CD4-positive, alpha-beta T cell treated with Interleukin-4 for 1 hour (primary cell): ENCODE data around the gene LDLRAD4.

ENCODE experiments used
- DNase-seq, 2 donors: peaks; one replicate each; pipeline ENCODE4 v3.0.0-alpha.2; 2020 to 2022

Gene LDLRAD4

DNA sequence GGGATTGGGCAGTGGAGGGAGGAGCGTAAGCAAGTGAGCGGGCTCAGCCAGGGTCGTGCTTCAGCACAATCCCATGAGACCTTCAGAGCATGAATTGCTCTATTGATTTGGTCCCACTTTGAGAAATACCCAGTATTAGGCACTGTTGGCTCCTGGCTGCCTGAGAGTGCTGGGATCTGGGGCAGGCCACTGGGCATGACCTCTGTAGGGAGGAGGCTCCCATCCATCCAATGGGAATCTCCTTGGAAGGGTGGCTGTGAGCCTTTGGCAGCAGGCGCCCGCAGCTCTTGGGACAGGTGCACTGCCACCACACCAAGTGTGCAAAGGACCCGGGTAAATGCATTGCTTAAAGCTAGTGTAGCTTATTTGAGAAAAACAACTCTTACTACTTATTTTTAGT, 137.5 kb downstream of the LDLRAD4 start:
- DNase-seq = no peak

DNA sequence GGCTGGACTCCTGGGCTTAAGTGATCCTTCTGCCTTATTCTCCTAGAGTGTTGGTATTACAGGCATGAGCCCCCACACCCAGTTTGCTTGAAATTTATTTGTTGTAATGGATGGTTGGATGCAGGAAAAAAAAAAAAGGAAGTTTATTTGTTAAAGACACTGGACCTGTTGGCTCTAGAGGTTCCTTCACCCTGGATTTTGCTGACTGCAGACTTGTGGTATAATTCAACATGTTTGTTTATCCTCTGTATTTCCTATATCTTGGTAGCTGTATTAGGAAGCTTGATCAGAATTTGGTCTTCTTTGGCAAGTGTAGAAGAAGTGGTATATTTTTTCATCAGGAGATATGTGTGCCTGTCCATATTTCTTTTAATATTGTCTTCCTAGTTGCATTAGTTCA, 138.7 kb downstream of the LDLRAD4 start:
- DNase-seq = no peak

DNA sequence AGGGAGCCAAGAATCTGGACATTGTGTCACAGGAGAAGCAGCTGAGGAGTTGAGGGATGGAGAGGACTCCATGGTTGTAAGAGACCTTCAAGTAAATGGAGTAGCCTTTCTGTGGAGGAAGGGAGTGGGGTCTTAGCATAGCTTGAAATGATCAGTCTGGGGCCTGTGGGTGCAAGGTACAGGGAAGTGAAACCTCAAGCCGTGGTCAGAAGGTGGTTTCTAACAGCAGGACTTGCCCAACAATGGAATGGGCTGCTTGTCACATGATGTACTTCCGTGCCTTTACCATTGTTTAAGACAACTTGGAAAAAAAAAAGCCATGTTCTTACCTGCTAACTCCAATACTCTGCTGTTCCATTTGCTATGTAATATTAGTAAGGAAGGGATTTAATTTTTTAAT, 140.7 kb downstream of the LDLRAD4 start:
- DNase-seq = no peak

DNA sequence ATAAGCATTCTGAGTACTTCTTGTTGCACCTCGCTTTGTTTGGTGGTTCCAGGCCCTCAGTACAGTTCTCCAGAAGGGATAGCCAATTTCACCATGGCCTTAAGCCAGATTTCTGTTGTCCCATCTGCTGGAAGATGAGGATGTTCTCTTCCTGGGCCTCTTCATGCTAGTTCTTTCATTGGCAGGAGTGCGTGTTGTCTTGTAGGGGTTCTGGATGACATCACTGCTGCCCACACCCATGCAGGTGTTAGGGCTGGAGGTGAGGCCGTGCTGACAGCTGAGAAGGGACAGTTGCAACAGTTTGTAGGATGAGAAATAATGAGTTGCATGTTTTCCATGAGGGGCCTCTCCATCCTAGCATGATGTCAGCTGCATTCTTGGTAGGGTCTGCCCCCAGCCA, 142.9 kb downstream of the LDLRAD4 start:
- DNase-seq = no peak

DNA sequence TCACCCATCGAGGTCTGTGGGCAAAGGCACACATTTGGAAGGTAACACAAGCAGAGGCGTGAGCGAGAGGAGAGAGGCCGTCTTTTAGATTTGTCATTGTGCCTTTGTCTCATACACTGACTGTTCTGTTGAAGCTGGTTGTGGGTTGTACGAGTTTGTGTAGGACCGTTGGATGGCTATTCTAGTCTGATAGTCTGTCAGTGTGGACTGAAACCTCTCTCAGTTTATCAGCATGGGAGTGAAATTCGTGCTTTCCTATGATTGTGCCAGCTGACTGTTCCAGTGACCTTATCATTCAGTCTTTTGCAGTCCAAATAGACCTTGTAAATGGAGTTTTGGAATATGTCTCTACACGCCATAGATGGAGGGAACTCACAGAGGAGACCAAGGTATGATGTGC, 143.5 kb downstream of the LDLRAD4 start:
- DNase-seq = no peak

DNA sequence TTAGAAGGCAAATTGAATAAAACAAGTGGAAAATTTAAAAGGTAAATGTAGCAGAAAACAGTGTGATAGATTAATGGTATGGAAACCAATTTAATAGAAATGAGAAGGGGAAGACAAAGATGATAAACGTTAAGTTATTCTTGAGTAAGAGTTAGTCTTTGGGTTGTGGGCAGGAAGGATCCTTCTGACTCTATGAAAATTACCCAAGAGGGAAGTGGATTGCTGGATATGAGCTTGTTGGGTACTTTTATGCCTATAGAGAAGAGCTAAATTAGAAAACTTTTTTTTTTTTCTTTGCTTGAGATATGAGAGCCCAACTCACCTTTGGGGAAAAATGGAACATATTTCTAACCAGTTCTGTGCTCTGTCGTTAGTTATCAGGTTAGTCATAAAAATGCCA, 144.0 kb downstream of the LDLRAD4 start:
- DNase-seq = no peak

DNA sequence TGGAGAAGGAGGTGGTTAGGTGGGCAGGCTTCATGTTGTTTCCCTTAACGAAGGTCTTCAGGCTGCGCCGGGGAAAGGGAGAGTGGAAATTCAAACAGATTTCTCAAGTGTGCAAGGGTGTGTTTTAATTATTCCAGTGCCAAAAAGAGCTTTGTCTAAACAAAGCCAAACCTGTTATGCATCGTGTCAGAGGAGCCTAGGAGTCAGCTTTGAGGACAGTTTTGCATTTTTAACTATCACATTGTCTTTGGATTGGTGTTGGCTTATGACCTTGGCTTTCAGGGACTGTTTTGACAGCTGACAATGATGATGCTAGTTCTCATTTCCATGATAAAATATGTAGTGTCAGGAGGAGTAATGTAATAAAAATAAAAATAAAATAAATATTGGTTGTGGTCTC, 144.8 kb downstream of the LDLRAD4 start:
- DNase-seq = no peak

DNA sequence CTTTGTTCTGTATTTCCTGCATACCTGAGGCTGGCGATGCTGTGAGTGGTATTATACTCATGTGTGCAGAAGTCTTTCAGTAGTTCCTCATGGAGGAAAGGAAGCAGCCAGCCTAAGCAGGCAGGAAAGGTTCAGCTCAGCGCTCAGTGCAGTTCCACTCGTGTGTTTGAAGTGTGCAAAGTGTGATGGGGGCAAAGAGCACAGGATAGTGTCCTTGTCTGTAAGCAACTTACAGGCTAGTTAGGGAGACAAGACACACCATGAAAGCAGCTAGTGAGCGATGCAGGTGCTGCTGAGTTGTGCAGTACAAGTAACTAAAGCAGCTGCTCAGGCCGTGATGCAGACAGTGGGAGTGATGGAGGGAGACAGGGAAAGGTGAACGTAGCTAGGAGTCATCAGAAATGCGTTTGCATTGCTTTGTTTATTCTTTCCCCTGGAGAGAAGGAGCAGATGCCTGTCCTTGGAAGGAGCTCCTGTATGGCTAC, 146.2 kb downstream of the LDLRAD4 start:
- DNase-seq = no peak

DNA sequence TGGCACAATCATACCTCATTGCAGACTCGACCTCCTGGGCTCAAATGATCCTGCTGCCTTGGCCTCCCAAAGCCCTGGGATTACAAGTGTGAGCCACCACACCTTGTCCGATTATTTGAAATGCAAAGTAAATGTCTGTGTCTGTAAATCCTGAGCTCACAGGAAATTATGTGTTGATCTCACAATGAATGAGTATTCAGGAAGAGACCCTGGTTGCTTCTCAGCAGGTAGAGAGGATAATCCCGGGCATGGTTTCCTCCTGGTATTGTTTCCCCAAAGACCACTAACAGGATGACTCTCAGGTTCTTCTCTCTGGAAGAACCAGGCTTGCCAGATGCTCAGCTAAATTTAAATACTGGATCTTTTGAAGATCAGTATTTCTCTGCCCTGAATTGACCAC, 147.6 kb downstream of the LDLRAD4 start:
- no peak for DNase-seq

DNA sequence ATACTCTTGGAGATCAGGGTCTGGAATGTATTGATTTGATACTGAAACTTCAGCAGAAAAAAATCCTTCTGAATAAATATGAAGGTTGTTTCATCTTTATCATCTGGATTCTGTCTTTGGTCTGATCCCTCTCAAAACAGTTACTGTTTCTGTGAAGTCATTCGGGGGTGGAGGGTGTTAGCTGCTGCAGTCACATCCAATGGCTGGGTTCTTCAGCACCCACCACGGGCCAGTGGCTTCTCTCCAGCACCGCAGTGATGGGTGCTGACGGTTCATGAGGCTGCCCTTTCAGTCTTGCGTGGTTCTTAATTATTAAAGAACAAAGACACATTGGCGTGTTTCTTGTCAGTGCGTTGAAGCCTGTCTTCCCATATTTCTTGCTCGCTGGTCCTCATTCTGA, 148.0 kb downstream of the LDLRAD4 start:
- no peak for DNase-seq

DNA sequence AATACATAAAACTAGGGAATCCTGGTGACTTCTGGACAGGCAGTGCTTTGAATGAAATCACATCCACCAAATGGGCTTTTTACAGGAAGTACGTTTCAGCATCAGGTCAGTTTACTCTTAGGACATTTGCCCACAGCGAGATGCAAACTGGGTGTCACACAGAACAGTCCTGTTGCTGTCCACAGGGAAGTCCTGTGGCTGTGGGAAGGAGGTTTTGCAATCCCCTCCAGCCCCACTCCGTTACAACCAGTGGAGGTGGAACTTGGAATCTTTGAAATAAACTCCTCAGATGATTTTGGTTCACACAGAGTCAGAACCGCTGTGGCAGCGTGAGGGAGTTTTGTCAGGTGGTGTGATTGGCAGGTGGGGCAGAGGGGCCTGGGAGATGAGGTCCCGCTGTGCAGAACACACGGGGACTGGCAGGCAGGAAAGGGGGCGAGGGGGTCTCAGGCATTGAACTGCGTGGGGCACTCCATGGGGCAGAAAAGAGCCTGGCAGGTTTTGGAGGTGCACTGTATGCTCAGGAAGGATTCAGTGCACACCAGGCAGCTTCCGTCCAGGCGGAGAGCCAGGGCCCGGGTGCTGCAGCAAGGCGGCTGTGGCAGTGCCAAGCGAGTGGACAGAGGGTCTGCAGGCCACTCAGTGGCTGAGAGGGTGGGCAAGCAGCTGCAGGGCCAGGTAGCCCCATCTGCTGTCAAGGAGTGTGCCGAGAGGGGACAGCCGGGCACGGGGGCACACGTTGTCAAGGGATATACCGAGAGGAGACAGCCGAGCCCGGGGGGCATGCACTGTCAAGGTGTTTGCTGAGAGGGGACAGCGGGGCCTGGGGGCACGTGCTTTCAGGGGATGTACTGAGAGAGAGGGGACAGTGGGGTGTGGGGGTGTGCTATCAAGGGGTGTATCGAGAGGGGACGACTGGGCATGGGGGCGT, 148.7 kb downstream of the LDLRAD4 start:
- no peak for DNase-seq

DNA sequence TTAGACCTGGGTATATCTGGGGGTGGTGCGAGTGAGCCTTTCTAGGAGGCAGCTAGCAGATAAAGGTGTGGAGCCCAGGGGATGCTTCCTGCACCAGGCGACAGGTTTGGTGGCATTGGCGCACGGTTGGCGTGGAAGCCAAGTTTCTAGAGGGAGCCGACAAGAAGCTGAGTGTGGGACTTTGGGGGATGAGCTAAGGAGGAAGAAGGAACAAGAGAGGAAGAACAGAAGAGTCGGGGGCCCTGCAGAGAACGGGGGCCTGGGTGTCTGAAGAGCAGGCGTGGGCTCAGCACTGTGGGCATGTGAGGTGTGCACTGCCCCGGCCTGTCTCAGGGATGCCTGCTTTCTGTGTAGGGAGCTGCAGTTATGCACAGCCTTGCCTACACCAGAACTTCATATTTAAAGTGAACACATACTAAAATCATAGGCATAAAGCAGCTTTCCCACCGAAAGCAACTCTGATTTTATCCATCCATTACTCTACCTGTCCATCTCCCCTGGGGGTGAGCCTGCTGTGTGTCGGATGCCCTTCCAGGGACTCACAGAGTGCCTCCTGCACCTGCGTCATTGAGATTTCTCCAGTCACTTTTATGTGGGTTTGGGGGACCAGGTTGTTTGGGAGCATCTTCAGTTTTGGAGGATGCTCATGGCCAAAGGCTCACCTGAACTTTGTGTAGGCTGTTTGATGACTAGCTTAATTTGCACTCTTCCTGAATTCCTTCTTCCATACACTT, 149.7 kb downstream of the LDLRAD4 start:
- DNase-seq = no peak

DNA sequence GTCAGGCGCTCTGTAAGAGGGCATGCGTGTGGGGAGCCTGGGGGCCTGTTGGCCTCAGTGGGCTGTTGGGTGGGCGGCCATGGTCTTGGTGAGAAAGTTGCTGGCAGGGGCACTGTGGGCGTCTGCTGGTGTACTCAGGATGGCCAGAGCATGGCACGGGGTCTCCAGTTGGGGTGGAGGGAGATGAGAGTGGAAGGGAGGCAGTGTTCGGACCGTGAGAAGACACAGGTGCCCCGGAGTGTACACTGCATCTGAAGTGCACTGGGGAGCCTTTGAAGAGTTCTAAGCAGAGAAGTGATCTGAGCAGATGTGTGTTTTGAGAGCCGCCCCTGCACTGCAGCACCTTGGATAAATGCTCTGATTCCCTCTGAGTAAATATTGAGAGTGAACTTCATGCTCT, 150.8 kb downstream of the LDLRAD4 start:
- DNase-seq = no peak

DNA sequence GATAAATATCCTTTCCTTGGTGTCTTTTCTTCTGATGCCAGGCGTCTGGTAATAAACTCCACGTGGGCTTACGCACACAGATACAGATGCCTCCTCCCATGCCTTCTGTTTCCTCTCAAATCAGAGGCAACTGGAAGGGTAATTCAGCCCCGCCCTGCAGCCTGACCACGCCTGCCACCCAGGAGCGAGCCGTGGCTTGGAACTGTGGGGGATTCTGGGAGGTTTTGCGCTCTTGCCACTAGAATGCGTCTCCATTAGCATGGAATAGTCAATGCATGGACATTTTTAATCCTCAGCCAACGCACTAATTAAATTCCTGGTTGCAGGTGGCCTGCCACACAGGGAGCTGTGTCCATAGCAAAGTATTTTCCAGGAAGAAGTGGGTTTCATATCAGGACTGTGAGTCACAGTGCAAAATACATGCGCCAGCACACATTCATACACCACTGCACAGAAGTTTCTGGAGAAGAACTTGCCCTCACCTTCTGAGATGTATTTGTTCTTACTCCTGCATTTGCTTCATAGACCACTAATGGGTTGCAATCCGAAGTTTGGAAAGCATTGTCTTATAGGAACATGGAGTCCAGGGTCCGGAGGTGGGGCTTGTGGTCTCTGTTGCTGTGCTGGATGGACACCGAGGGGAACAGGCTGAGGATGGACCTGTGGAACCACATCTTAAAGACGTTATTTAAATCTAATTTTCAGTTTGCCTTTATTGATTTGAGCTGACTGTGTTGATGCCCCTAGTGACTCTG, 151.4 kb downstream of the LDLRAD4 start:
- no peak for DNase-seq

DNA sequence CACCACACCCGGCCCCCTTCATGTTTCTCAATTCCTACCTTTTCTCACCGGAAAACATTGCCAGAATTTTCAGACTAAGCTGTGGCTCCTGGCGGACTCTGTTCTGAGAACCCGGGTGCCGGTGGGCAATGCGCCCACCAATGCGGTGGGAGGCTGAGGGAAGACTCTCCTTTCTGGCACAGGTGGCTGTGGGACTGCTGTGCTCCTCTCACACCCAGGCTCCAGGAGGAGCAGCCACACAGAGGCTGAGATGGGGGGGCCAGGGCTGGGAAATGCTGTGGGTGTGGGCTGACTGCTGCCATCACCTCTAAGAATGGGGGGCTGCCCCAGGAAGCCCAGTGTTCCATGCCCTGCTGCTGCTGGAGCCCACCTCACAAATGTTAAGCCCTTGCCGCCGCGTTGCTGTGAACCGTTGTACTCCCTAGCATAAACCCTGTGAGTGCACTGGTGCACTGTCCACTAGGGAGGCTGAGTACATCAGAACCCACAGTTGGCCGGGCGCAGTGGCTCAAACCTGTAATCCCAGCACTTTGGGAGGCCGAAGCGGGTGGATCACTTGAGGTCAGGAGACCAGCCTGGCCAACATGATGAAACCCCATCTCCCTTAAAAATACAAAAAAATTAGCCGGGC, 152.6 kb downstream of the LDLRAD4 start:
- DNase-seq = no peak

DNA sequence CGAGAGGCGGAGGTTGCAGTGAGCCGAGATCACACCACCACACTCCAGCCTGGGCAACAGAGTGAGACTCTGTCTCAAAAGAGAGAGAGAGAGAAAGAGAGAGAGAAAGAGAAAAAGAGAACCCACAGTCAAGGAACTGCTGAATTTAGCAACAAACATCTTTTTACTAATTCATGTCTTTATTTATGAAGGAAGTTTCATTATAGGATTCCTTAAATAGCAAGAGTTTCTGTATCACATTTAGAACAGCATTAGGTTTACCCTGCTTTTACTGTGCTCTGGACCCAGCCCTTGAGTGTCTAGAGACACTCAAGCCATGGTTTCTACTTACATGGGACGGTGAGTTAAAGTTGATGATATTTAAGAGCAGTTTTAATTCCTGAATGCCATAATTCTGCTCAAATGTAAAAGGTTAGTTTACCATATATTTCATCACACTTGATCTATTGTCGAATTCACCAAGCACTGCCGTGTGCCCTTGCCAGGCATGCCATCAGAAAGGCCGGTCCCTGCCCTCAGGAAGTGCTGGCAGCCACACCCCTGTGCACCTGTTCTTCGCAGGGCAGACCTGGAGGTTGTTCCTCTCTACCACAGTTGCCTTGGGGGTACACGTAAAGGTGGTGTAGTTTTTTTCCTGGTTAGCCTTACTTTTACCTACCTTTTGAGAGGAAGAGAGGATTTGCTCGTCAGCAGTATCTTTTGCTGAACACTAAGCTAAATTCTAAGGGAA, 153.3 kb downstream of the LDLRAD4 start:
- DNase-seq = peak in 1 of 2 donors; percentile 36

DNA sequence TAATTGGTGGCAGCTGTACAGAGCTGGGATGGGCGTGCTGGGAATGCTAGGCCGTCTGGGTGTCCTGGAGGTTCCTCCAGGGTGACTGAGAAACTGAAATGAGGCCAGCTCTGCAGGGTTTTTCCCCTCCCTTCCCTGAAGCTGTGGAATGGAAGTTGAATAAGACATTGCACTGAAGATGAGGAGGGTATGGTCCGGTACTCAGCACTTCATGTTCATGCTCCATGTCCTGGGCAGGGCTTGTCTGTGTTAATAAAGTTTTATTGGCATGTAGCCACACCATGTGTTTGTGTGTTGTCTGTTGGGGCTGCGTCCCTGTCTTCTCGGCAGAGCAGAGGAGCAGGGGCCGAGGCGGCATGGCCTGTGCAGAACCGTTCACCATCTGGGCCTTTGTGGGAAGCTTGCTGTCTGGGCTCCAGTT, 154.0 kb downstream of the LDLRAD4 start:
- no peak for DNase-seq

DNA sequence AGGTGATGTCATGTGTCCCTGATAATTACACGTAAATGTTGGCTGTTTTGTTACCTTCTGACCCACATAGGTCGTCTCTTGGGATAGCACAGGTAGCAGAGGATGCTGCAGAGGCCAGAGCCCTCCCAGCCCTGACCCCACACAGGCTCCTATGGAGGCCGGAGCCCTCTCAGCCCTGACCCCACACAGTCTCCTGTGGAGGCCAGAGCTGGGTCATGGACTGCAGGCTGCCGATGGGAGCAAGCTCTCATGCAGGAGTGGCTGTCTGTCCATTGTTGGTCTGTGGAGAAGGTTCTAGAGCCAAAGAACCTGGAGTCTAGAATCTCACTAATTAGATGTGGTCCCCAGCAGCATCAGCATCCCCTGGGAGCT, 155.5 kb downstream of the LDLRAD4 start:
- DNase-seq = no peak

DNA sequence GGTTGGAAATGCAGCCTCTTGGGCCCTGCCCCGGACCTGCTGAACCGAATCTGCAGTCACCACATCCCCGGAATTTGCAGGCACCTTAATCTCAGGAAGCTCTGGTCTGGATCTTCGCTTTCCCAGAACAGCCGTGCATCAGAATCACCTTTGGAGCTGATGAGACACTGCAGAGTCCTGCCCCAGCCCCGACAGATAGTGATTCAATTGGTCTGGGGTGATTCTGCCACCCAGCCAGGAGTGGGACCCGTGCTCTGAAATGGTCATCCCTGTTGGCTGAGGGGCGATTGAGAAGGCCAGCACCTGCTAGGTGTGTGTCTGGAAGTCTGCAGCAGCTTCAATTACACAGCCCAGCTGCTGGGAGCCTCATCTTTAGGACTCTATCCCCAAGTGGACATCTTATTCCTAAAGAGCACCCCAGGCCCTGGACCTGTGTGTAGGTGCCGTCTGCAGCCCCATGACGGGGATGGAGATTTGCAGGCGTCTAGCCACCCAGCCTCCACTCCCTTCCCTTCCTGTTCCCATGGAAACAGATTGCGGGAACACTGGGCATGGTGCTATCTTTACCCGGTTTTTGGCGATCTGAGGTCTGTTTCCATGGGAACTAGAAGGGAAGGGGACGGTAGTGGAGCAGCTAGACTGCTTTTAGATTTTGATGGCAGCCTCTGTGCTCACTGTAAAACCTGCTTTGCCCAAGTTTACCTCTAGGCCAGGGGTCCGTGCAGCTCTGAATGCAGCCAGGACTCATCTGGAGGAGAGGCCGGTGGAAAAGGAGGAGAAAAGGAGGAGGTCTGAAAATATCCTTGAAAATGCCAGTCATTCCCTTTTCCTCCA, 156.1 kb downstream of the LDLRAD4 start:
- no peak for DNase-seq

DNA sequence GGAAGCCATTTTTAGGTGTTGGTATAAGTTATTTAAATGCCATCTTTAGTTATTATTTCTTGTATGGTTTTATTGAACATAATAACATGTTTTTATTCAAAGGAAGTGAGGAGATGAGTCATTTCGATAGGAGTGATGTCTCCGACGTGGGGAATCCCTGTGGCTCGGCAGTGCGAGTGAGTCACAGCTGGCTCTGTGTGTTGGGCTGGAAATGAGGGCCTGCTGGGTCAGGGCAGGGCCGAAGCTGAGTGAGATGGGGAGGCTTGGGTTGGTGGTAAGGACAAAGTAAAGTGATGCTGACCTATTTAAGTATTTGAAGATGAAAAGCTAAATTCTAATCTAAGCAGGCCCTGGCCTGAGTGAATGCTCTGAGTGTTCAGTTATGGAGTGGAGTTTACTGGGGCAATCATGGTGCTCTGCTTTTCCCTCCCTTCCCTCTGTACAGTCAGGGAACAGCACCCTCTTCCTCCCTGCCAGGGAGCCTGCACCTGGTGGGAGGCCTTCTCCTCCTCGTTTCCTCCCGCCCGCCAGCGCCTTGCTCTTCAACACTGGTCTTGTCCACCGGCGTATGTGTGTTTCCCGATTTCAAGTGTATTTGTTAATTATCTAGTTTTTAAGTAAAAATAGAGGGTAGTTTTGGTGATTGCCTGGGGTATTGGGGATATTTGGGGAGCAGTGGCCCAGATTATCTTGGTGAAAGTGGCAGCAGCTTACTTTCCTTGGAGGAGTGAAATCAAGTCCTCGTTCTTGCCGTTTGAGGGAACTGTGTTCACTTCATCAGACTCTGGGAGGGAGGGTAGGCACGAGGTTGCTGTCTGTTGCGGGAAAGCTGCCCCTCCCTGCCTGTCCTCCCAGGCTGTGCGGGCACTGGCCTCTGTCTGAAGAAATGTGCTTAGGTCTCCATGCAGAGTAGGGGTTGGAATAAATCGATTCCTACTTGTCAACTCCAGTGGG, 157.0 kb downstream of the LDLRAD4 start:
- peak; percentile 86 to 87 for DNase-seq
